ENCODE measurements around the gene PPFIA2.

The PPFIA2 gene

DNA sequence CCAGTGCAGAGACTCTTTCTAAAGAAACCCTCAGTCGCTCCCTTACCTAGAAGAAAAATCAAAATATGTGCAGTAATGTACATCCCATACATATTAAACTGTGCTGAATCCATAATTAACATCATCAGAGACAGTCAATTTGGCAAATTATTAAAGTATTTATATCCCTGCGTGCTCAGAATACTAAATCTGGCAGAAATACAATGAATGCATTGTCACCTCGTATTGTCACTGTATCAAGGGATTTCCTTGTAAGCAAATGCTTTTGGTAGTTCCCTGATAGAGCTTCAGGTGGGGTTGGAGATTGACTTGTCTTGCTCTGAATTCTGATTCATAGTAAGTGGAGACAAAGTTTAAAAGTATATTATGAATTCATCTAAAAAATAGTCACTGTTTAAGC lies 319.1 kb downstream of the PPFIA2 start:
- Histone ChIP-seq H3K9me3 (ENCODE audit: insufficient read depth, low read depth, low read length) (no peaks in the 10 kb centered on the region), H3K79me2 (ENCODE audit: insufficient read depth, low read length) (no peaks in the 10 kb centered on the region), H3F3A (ENCODE audit: low read depth) (no peaks in the 10 kb centered on the region), H4K20me1 (ENCODE audit: insufficient read depth, low read length, poor library complexity, severe bottlenecking) (no peaks in the 10 kb centered on the region), H3K4me2 (ENCODE audit: low read depth, low read length, poor library complexity, severe bottlenecking) (no peak overlapping the region), H3K27me3 (ENCODE audit: insufficient read depth, low read length, poor library complexity, severe bottlenecking) (no peaks in the 10 kb centered on the region), H3K4me1 (ENCODE audit: insufficient read depth, low read length, poor library complexity, severe bottlenecking) (no peaks in the 10 kb centered on the region), H3K4me3 (ENCODE audit: low read length, poor library complexity, severe bottlenecking) (no peak overlapping the region), H3K36me3 (ENCODE audit: insufficient read depth, low read length) (no peaks in the 10 kb centered on the region), H3K9ac (ENCODE audit: low read depth, low read length, poor library complexity, severe bottlenecking) (no peak overlapping the region), H3K9me2 (replicated peaks; ENCODE audit: low read depth, low read length) (no peaks in the 10 kb centered on the region), H2AFZ (ENCODE audit: low read length) (no peak overlapping the region)
- TF ChIP-seq EZH2phosphoT487 (IDR thresholded peaks at IDR 0.05; ENCODE audit: borderline replicate concordance), result no peak
- TF ChIP-seq, protein P1, sequence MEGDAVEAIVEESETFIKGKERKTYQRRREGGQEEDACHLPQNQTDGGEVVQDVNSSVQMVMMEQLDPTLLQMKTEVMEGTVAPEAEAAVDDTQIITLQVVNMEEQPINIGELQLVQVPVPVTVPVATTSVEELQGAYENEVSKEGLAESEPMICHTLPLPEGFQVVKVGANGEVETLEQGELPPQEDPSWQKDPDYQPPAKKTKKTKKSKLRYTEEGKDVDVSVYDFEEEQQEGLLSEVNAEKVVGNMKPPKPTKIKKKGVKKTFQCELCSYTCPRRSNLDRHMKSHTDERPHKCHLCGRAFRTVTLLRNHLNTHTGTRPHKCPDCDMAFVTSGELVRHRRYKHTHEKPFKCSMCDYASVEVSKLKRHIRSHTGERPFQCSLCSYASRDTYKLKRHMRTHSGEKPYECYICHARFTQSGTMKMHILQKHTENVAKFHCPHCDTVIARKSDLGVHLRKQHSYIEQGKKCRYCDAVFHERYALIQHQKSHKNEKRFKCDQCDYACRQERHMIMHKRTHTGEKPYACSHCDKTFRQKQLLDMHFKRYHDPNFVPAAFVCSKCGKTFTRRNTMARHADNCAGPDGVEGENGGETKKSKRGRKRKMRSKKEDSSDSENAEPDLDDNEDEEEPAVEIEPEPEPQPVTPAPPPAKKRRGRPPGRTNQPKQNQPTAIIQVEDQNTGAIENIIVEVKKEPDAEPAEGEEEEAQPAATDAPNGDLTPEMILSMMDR (conservative IDR thresholded peaks at IDR 0.05; ENCODE audit: low read length), result no peak

DNA sequence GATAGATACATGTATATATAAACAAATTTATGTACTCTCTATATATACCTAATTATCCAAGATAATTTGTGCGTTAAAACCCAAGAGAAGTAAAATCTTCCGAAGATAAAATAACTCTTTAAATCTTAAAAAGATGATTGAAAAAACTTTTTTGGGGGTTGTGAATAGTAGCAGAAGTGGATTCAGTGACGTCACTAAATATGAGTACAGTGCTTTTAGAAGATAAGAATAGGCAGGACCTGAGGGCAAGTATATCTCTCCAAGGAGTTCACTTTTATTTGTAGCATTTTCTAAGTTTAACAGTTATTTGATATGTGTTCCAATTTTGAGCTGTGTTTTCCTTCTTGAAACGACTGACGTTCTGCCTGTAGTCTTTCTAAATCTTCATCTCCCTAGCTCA lies 319.8 kb downstream of the PPFIA2 start:
- H3K36me3 ChIP-seq (ENCODE audit: insufficient read depth, low read length), result no peaks in the 10 kb centered on the region
- TF ChIP-seq EZH2phosphoT487 (IDR thresholded peaks at IDR 0.05; ENCODE audit: borderline replicate concordance), result no peak
- TF ChIP-seq, protein P1 (conservative IDR thresholded peaks at IDR 0.05; ENCODE audit: low read length), result no peak
- no peaks in the 10 kb centered on the region for H3K79me2 ChIP-seq (ENCODE audit: insufficient read depth, low read length)
- H3K27me3 ChIP-seq (ENCODE audit: insufficient read depth, low read length, poor library complexity, severe bottlenecking), result no peaks in the 10 kb centered on the region
- no peak overlapping the region for H3K4me3 ChIP-seq (ENCODE audit: low read length, poor library complexity, severe bottlenecking)
- H2AFZ ChIP-seq (ENCODE audit: low read length), result no peak overlapping the region
- H3K4me2 ChIP-seq (ENCODE audit: low read depth, low read length, poor library complexity, severe bottlenecking), result no peak overlapping the region
- no peaks in the 10 kb centered on the region for H4K20me1 ChIP-seq (ENCODE audit: insufficient read depth, low read length, poor library complexity, severe bottlenecking)
- no peaks in the 10 kb centered on the region for H3K9me3 ChIP-seq (ENCODE audit: insufficient read depth, low read depth, low read length)
- H3K4me1 ChIP-seq (ENCODE audit: insufficient read depth, low read length, poor library complexity, severe bottlenecking), result no peaks in the 10 kb centered on the region
- H3K9ac ChIP-seq (ENCODE audit: low read depth, low read length, poor library complexity, severe bottlenecking), result no peak overlapping the region
- no peaks in the 10 kb centered on the region for H3F3A ChIP-seq (ENCODE audit: low read depth)
- H3K9me2 ChIP-seq (replicated peaks; ENCODE audit: low read depth, low read length), result no peaks in the 10 kb centered on the region

DNA sequence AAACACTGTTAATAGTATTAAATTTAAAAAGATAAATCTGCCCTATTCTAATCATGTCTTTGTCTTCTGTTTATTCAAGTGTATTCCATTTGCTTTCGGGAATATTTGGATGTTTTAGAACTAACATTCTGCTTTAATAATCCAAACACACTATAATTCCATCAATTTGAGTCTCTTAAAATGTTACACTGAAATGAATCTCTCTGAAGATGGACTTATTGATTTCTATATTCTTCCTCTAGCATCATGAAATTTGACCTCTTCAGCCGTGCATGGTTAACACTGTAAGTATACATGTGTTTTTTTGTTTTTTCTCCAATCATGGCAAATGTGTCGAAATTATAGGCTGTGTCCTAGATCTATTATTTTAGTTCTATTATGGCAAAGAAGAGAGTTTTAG lies 342.1 kb downstream of the PPFIA2 start:
- Histone ChIP-seq H3K9me2 (replicated peaks; ENCODE audit: low read depth, low read length) (no peaks in the 10 kb centered on the region), H3K4me1 (ENCODE audit: insufficient read depth, low read length, poor library complexity, severe bottlenecking) (no peaks in the 10 kb centered on the region), H3K4me2 (ENCODE audit: low read depth, low read length, poor library complexity, severe bottlenecking) (no peak overlapping the region), H3K9ac (ENCODE audit: low read depth, low read length, poor library complexity, severe bottlenecking) (no peak overlapping the region), H3K9me3 (ENCODE audit: insufficient read depth, low read depth, low read length) (no peaks in the 10 kb centered on the region), H3F3A (ENCODE audit: low read depth) (no peaks in the 10 kb centered on the region), H3K4me3 (ENCODE audit: low read length, poor library complexity, severe bottlenecking) (no peak overlapping the region), H4K20me1 (ENCODE audit: insufficient read depth, low read length, poor library complexity, severe bottlenecking) (no peaks in the 10 kb centered on the region), H2AFZ (ENCODE audit: low read length) (no peak overlapping the region), H3K27me3 (ENCODE audit: insufficient read depth, low read length, poor library complexity, severe bottlenecking) (no peaks in the 10 kb centered on the region), H3K79me2 (ENCODE audit: insufficient read depth, low read length) (no peaks in the 10 kb centered on the region), H3K36me3 (ENCODE audit: insufficient read depth, low read length) (no peaks in the 10 kb centered on the region)
- TF ChIP-seq, protein P1 (conservative IDR thresholded peaks at IDR 0.05; ENCODE audit: low read length), result no peak
- no peak for TF ChIP-seq EZH2phosphoT487 (IDR thresholded peaks at IDR 0.05; ENCODE audit: borderline replicate concordance)

Measured in Loucy (cell line).